ENCODE measurements around the gene RND1.

The RND1 gene

DNA sequence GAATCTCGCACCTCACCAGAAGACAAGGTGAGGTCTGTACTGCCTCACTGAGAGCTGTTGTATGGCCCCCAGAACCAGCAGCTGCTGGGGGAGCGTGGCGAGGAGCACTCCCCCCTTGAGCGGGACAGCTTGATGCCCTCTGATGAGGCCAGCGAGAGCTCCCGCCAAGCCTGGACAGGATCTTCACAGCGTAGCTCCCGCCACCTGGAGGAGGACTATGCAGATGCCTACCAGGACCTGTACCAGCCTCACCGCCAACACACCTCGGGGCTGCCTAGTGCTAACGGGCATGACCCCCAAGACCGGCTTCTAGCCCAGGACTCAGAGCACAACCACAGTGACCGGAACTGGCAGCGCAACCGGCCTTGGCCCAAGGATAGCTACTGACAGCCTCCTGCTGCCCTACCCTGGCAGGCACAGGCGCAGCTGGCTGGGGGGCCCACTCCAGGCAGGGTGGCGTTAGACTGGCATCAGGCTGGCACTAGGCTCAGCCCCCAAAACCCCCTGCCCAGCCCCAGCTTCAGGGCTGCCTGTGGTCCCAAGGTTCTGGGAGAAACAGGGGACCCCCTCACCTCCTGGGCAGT is 38.1 kb downstream of the RND1 start:
- no peak for DNase-seq (ENCODE audit: low spot score)

DNA sequence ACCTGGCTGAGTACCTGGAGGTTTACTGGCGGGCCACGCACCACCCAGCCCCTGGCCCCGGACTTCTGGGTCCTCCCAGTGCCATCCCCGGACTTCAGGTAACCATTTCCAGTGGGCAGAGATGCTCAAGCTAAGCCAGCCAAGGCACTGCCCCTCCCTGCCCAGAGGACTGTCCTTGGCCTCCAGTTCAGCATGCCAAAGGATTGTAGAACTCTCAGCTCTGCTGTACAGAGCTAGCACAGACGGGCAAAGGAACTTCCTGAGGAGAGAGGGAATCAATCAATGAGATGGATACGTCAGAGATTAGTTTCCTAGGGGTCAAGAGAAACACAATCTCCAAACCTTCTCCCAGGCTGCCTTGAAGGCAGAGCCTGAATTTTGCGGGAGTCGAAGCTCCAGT is 38.6 kb downstream of the RND1 start:
- no peak for DNase-seq (ENCODE audit: low spot score)

DNA sequence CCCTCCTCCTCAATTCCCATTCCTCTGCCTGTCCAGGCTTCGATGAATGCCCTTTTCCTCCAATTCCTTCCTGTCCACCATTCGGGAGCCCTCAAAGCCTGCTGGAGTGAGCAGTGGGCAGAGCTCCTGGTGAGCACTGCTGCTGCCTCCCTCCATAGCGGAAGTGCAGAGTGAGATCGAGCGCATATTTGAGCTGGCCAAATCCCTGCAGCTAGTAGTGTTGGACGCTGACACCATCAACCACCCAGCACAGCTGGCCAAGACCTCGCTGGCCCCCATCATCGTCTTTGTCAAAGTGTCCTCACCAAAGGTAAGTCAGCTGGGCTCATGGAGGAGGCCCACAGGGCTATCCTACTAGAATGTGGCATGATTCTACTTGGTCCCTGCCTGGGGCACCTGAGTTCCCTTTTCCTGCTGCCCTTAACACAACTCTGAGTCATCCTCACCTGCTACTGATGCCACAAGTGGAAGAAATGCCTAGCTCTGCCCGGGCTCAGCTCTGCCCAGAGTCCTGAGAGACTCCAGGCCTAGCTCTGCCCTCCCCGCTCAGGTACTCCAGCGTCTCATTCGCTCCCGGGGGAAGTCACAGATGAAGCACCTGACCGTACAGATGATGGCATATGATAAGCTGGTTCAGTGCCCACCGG is 39.3 kb downstream of the RND1 start:
- no peak for DNase-seq (ENCODE audit: low spot score)

DNA sequence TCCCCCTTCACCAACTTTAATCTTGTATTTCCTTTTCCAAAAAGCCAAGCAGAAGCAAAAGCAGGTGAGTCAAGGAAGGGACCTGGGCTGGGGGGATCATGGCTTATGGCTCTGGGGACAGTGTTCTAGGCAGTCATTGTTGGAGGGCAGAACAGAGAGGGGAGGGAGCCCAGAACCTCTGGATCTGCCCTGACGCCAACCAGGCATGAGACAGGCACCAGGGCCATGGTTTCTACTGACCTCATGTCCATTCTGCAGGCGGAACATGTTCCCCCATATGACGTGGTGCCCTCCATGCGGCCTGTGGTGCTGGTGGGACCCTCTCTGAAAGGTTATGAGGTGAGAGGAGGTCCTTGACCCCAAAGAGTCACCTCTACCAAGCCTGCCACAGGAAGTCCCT is 40.8 kb downstream of the RND1 start:
- no peak for DNase-seq (ENCODE audit: low spot score)

DNA sequence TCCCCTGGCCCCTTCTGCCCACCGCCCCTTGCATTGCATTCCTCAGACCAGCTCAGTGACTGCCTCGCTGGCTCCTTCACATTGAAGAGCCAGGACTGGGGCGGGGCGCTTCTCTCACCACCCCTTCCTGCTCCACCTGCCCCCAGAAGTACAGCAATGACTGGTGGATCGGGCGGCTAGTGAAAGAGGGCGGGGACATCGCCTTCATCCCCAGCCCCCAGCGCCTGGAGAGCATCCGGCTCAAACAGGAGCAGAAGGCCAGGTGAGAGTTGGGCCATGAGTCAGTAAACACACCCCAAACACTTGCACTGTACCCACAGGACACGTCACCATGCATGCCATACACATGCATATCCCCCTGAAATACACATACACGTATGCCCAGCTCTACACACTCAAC is 41.6 kb downstream of the RND1 start:
- DNase-seq (ENCODE audit: low spot score) = no peak

DNA sequence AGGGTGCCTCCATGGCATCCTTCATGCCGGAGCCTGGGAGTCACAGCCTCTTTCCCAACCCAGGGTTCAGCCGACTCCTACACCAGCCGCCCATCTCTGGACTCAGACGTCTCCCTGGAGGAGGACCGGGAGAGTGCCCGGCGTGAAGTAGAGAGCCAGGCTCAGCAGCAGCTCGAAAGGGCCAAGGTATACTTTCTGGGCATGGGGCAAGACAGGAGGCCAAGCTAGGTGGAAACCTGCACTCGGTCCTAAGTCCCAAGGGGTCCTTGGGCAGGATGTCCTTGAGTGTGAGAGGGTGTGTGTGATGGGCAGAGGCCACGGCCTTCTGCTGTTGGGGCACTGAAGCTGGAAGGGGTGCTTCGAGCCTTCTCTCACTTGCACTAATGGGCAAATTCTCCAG is 42.4 kb downstream of the RND1 start:
- no peak for DNase-seq (ENCODE audit: low spot score)

DNA sequence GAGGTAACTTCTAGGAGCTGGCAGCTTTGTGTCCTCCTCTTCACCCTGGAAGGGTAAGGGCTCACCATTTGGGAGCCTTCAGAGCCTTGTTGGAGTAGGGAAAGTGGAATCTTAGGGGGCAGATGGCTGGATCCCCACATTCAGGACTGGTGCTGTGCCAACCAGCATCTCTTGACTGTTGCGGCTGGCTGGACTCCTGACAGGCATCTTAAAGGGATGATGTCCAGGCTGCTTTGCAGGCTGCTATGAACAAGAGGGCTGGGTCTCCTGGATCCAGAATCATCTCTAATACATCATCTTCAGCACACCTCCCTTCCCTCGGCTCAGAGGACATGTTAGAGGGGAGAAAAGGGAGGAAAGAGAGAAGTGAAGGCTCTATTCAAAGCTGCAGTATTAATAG is 43.0 kb downstream of the RND1 start:
- DNase-seq (ENCODE audit: low spot score) = no peak

DNA sequence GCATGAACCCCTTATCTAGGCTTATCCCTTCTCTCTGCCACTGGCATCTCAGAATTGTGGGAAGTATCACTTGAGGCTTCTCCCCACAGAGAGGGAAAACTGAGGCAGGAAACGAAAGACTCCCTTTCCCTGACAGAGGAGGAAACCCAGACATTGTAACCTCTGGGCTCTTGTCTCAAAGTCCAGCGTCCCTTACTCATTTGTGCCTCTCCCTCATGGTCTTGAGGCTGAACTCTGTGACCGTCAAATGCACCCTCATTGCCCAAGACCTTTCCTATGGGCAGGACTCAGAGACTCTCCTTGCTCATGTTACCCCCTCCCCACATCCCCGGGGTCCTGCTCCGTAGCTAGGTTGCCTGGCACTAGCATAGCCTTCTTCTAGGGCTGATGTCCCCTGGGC is 43.5 kb downstream of the RND1 start:
- DNase-seq (ENCODE audit: low spot score) = no peak

DNA sequence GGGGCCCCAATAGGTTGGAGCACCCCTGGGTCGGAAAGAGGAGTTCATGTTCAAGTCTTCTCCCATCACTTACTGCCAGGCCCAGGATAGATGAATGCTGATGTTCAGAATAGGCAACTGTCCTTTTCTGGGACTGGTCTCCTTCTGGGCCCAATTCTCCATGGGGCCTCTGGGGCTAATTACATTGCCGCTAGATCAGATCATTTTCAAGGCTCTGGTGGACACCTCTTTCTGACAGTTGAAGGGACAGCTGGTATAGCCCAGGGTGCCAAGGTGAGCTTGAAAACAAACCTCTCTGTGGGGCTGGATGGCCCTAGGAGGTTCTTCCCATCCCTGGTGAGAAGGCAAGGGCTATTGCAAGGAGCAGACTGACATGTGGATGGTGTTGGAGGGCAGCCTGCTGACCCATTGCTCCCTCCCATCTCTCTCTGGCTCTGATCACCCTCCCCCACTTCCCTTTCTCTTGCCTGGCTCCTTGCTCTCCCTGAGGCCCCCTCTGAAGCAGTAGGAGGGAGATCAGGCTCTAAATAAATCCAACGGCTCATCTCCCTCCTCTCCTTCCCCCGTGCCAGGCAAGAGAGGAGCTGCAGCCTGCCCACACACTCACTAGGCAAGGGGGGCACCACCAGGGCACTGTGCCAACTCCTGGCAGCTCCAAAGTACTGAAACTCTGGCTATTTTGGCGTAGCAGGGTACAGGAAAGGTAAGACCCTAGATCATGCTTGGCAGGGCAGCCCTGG is 45.5 kb downstream of the RND1 start:
- no peak for DNase-seq (ENCODE audit: low spot score)

DNA sequence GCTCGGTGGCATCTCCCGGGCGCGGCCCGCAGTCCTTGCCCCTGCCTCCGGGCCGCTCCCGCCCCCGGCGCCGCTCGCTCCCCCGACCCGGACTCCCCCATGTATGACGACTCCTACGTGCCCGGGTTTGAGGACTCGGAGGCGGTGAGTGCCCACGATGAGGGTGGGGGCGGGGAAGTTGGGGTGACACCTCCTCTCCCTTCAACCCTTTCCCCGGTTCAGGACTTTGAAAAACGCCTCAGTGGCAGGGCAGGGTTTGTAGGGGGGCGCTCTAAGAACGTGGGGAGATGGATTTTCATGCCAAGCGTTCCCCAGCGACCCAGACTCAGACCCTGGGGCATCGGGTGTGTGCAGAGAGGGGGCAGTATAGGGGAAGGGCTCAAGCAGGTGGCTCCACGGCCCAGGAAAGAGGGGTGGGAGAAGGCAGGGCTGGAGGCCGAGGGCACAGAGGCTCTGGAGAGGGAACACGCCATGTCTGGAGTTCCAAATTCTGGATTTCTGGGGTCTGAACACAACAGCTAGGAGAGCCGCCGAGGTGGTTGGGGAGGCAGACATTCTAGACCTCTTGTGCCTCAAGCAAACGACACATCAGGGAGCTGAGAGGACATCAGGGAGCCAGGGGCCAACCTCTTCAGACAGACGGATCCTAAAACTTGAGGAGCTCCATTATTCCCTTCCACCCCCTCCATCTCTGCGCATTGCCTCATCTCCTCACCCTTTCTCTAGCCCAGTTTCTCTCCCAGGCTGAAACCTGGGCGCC is 46.7 kb downstream of the RND1 start:
- no peak for DNase-seq (ENCODE audit: low spot score)

DNA sequence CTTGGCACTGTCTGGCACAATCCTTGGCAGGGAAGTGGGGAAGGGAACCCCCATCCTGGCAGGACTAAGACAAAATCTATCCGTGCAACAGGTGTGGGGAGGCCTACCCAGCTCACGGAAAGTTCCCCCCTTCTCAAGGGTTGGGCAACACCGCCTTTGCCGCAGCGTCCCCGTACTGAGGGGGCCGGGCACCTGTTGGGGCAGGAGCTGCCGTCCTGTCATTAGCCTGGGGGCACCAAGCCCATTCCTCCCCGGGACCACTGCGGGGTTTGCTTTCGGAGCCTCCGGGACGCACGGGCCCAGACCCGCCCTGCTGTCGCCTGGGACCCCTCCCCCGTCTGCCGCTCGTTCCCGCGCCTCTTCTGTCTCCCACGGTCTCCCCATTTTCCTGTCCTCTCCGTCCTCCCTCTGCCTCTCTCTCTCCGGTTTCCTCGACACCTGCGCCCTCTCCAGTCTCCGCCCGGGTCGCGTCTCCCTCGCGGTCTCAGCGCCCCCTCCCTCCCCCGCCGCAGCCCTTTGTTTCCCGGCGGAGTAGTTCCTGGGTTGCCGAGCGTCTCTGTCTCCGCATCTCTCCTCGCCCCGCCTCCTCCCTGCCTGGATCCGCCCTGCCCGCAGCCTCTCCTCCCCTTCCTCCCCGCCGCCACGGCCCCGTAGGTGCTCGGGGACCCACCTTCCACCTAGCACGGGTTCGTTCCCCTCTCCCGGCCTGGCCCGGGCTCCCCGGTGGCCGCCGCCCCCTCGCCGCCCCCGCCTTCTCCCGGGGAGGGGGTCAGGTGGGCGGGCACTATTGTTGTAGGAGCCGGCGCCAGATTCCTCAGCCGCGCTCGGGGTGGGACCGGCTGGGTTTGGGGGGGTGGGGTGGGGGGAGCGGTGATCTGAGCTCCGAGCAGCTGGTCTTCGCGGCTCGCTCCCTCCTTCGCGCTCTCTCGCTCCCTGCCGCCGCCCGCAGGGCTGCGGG is 47.5 kb downstream of the RND1 start, which contains the start of gene CACNB3:
Gene CACNB3 (plus strand): TSS at position 624 of the 958 bp plus-strand sequence. CDS start 434 bp downstream, outside the sequence.
- peak; percentile 49 for DNase-seq (ENCODE audit: low spot score)

DNA sequence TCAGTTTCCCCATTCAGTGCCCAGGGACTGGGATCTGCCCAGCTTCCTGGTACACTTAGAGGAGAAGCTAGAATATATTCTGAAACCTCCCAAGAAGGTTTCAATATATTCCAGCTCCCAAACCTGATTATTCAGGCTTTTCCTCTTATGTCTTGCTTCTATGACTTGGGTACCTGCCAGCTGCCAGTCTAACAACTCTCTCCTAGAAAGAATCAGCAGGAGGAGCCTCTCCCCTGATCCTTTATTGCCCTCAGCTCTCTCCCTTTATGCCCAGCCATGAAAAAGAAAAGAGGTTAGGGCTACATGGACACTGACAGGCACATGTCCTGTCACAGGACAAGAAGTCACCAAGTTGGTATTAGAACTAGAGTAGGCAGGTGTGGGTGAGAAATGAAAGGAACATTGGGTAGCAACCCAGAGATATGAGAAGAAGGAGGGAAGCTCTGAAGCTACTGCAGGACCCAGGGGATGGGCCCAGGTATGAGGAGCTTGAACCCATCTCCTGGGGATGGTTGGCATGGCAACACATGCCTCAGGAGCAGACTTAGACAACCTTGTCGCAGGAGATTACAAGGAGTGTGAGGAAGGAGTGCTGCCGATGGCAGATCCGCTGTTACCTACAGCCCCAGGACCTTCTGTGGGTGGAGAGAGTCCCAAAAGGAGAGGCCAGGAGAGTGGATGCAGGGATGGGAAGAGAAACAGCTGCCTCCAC is 49.4 kb downstream of the RND1 start:
- DNase-seq (ENCODE audit: low spot score) = no peak

DNA sequence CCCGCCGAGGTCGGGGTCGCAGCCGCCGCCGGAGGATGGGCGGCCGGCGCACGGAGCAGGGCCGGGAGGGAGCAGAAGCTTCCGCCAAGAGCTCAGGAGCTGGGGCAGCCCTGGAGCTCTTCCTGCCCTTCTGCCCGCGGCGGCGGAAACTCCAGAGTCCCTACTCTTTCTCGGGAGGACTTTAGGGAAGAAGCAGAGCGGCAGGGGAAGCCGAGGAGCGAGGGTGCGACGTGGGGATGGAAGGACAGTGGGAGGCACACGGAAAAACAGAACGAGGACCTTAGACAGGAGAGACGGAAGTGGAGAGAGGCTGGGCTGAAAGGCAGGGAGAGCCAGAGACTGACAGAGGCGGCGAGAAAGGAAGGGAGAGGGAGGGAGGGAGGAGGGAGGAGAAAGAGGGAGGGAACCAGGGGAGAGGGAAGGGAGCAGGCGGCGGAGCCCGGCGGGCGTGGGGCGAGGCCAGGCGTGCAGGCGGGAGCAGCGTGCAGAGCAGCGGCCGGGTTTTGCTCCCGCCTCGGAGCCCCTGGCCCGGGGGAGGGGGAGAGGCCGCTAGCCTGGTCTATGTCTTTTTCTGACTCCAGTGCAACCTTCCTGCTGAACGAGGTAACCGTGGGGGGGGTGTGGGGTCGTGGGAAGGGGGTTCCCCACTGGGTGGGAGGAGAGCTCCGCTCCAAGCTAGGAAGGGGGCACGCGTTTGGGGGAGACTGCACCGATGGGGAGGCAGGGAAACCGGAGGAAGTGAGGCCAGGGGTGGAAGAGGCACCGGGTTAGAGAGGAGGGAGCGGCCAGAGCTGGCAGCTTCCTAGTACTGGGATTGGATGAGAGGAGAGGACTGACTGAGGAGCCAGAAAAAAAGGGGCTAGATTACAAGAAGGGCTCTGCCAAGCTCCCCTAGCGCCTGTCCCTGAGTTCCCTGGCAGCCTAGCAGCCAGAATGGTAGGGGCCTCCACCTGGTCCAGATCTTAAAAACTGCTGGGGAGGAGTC is 50.3 kb downstream of the RND1 start:
- peak; percentile 75 for DNase-seq (ENCODE audit: low spot score)

DNA sequence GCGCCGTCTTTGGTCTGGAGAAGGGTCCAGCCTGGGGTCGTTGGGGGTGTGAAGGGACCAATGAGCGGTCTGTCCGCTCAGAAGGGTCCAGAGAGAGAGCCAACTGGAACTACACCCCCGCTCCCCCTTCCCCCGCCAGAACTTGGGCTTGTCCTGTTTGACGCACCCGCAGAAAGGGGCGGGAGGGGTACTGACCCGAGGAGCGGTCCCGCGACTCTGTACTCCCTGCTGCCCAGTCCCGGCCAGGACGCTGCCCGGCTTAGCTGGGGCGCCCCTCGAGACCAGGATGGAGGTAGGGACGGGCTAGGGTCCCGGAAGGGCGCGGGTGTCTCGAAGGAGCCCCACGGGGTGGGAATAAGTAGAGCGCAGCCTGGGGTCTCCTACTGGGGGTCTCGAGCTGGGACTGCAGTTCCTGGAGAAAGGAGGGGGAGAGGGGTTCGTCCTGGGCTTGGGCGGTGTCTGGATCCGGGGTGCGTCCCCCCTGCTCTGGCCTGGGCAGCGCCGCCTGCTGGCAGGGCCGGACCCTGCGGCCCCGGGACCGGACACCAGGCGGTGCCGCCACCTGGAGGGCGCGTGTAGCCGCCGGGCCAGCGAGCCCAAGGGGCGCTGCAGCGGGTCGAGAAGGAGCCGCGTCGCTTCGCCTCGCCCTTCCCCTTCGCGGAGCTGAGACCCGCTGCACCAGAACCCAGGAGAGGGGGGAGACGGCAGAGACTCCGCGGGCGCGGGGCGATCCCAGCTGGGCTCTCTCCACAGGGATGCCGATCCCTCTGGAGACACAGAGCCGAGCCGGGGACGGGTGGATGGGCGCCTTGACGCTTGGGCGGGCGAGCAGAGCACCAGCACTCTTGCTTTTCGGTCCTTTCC is 51.2 kb downstream of the RND1 start:
- peak; percentile 83 for DNase-seq (ENCODE audit: low spot score)

DNA sequence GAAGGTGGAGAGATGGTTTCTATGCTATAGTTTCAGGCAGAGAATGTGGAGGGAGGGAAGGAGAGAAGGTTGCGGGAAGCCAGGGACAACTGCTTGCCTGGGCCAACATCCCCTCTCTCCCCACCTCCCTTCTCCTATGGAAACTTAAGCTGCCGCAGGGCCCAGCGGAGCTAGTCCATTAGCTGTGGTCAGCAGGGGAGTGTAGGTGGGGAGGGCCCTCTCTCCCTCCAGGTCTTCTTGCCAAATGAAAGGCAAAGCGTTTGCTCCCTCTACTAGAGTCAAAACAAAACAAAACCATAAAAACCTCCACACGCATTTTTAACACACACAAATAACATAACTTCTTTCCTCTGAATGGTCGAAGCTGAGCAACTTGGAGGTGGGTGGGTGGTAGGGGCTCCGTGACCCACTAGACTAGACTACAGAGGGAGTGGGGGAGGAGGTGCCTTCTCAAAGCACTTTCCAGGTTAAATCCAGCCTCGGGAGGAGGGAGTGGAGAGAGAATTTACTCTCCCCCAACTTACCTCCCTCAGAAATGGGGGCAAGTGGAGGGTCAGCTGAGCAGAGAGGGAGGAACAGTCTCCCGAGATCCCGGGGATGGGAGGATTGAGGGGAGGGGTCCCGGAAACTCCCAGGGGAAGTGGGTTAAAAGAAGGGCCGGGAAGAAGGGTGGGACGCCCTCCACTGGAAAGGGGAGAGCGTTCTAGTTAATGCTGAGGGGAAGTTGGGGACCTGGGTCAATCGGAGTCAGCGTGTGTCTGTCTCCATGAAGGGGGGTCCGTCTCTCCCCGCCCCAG is 52.0 kb downstream of the RND1 start:
- DNase-seq (ENCODE audit: low spot score) = no peak

DNA sequence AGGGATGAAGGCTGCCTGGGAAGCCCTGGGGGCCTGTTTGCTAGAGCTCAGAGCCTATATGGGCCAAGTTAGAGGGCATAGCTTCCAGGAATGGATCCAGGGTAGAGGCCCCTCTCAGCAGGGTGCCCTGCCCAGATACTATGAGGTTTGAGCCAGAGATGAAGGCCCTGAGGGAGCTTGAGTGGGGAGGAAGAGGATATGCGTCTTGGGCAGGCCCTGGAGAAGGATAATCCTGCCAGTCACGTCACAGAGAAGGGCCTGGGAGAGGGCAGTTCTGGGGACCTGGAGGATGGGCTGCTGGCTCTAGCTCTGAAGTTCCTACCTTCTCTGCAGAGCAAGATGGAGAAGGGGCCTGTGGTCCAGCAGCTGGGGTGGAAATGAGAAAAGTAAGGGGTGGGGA is 53.3 kb downstream of the RND1 start:
- DNase-seq (ENCODE audit: low spot score) = no peak

DNA sequence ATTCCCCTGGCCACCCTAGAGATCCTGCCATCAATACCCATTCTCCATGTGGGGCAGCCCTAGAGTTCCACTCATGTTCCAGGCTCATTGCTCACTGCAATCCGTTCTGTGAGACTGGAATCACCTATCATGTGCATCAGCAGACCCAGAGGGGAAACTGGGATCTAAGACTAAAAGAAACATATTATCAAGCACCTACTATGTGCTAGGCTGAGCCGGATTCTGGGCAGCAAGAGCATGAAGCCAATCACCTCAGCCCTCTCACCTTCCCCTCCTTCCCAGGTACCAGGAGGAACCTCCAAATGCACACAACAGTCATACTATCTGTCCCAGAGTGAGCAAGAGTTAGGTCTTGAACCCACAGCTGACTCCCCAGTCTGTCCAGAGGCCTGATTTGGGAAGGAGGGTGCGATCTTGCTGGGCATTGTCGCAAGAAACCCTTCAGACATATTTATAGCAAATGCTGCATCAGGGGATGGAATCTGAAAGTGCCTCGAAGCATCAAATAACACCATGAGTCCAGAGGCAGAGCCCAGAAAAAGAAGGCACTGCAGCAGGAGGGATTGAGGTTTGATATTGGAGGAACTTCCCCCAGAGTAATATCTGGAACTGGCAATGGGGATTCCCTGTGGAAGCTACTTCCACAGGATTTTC is 54.1 kb downstream of the RND1 start:
- no peak for DNase-seq (ENCODE audit: low spot score)
